GM18526 (cell line): ENCODE measurements around the gene HOXA3.

ENCODE experiments used
- POLR2A ChIP-seq: IDR thresholded peaks from 3 replicates; pipeline ENCODE4 v1.6.1; 2011; ENCODE audit not compliant: insufficient read length; ENCODE audit errors: extremely low read depth

The HOXA3 gene

DNA sequence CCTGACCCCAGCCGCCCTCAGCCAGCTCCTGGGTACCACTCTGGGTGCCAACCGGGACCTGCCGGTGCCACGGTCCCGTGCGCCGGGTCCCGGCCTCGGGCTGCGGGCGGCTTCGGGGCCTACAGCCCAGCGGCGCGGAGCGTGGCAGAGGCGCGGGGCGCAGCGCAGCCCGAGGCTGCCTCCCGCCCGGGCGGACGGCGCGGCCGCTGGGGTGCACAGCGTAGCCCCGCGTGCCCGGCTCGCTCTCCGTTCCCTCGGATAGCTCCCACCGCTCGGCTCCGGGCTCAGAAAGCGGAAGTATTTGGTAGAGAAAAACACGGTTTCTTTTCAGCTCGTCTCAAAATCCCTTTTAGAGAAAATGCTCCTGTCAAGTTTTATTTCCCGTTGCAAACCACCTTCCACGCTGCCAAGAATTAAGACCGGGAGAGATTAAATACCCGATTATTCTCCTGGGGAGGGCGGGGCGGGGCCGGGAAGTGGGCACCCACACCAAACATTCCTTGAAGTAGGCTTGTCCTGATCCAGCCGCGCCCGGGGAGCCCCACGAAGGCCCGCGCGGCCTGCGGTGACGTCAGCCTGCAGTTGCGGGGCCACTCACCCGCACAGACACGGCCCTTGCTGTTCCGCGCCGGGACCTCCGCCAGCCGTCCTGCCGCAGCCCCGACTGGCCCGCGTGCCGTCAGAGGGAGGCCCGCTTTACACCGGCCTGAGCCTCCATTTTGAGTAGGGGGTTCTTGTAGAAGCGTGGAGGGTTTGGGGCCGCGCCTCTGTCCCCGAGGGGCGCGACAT, 40.4 kb upstream of the HOXA3 start:
- TF ChIP-seq POLR2A: no peak

DNA sequence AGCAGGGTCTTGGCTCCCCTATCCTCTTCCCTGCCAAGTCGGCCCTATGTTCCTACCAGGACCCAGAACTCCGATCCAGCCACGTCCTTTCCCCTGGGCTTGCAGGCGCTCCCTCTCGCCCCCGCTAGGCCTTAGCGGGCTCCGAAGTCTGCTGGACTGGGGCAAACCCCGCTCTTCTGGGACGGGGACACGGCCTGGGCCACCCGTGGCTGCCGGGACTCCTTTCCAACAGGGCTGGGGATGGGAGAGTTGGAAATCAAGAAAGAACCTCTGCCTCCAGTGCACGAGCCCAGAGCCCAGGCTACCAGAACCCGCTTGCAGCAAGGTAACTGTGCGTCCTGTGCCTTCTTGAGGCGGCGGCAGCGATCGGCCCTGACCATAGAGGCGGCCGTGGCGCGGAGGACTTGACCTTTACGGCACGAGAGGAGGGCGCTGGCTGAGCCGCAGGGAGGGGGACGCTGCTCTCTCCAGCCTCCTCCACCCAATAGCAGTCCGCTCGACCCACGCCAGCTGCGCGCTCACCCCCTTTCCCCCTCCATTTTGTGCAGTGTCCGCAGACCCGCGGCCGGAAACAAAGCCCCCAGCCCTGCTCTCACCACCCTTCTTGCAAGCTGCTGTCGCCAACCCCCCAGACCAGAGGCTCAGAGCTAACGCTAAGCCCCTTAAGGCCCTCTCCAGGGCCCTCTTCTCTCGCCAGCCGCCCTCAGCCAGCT, 39.6 kb upstream of the HOXA3 start:
- no peak for TF ChIP-seq POLR2A

DNA sequence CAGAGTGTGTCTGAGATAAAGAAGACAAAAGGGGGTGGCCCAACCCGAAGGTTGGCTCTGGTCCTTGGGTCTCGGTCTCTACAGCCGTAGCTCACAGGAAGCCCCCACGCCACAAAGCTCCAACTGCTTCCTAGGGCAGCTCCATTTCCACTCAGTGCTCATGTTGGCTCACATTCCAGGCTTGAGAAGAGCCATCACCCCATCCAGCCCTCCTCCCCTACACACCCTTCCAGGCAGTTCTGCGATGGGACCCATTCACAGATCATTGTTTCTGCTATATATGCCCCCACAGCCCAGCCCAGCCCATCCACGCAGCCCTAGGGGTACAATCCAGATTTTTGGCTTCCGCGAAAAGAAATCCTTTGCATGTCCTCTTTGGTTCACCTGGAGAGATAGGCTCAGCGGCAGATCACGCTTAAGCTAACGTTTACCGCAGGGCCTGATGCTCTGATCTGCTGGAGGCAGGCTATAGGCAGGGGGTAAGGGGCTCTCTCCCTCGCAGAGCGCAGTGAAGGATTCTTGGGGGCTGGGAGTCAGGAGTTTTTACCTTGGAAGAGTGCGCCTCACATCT, 38.9 kb upstream of the HOXA3 start:
- TF ChIP-seq POLR2A: no peak

DNA sequence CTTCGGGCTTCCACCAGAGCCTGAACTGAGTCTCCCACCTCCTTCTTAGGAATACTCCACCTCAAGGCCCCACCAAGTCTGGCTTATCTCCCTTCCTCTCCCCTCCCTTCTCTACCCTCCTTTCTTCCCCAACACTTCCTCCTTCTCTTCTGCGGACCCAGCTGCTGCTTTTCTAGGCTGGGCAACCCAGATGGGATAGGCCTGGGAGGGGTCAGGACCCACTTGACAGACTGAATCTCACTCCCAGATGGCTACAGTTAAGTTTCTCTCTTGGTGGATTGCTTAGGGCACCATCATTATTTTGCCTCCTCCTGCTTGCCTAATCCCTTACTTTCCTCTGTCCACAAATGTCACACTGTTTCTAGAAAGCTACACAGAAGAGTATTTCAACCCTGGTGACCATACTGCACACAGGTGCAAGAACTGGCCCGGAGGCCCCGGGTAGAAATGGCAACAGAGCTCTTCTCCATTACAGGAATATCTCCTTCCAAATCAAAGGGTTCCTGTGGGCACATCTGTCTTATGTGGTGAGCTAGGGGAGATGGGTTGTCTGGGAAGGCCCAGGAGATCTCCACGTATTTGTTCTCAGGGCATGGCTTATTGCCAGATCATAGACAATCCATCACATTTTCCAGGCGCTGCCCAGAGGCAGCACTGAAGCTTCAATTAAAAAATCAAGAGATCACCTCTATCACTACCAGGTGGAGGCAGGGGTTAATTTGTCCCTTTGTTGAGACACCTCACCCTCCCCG, 37.8 kb upstream of the HOXA3 start:
- TF ChIP-seq POLR2A: no peak

DNA sequence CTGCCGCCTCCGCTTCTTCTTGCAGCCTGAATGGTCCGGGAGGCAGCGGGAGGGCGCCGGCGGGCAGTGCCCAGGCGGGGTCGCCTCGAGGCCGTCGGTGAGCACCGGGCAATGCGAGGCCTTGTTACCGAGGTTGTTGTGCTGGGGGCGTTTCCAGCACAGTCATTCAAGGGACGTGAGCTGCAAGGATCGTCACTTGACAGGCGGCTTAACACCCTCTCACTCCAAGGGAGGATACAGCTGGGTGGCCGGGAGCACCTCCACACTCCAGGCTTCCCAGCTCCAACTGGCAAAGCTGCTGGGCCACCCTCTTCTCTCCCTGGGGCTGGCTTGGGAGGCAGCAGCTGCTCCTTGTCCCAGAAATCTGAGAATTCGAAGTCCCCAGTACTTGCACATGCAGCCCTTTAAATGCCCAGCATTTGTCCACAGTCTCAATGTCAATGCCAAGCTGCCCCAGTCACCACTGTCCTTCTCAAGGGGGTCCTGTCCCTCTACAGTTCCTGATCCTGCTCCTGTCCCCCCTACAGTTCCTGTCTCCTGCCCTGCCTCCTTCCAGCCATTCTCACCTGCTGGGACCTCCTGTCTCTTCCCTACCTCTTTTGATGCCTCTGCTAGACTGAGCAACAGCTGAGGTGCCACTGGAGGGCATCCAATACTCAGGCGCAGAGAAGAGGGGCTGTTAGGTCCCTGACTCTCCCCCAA, 37.1 kb upstream of the HOXA3 start:
- no peak for TF ChIP-seq POLR2A

DNA sequence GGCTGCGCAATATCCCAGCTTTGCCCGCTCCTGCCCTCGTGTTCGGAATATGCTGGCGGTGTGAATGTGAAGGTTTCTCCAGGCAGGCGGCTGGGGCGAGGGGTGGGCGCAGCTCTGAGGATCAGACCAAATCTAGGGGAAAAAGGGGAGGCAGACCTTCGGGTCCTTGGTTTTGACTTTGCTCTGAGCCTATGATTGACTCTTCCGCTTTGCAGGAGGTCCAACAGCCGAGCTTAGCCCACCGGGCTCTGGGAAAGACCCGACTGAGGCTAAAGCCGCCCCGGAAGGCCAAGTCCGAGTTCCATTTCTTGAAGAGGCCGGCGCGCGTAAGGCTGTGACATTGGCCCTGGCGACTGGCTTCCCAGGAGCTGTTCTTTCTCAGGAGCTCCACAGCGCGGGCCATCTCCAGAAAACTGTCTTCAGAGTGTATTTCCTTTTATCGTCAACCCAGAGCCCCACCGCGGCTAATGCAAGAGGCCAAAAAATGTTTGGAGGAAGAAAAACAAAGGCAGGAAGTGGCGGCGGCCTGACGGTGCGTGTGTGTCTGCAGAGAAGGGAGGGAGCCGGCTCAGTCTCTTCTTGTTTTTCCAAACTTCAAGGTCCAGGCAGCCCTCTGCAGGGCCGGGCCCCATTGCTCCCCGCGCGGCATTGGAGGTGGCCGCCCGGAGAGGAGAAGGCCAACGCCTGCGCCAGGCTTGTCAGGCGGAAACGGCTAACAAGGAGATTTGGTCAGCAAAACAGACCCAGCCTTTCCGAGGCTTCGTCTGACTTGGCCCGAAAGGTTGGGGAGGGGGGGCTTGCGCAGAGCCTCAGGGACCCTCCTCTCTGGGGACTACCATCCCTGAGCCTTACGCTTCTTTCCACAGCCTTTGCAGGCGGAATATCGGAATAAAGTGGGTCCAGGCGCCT, 36.3 kb upstream of the HOXA3 start:
- TF ChIP-seq POLR2A: no peak

DNA sequence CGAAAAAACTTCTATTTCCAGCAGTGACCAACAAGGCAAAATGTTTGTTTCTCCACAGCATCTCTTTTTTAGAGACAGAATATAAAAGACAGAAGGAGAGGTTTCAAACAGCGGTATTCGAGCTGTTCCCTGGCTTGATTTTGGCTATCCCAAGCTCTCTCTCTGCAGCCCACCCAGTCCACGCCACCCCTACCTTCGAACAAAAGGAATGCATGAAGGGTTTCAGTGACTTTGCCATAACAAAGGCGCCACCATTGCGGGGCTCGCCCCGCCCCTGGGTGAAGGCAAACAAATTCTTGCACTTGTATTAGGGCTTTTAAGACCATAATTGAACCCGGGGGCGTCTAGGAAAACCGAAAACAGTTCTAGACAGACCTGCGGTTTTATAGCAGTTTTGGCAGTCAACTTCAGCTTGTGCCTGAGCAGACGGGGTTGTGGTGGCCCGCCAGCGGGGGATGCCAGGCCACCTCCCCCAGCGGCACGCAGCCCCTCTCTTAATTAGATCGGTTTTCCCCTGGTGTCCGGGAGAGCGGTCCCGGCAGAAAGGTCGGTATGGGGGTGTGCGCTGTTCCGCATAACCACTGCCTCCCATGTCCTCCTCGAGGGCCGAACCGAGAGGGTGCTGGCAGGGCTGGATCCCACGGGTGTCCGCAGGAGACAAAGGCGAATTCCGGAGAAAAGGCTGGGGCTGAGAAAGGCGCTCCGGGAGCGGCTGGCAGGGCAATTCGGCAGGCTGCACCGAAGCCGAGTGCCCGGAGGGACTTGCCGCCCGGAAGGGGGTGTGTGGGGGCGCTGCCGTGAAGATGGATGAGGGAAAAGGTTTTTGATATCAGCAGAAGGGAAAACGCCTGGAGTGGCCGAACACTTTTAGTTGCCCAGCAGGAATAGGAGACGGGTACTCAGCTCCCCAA, 35.3 kb upstream of the HOXA3 start:
- TF ChIP-seq POLR2A: no peak

DNA sequence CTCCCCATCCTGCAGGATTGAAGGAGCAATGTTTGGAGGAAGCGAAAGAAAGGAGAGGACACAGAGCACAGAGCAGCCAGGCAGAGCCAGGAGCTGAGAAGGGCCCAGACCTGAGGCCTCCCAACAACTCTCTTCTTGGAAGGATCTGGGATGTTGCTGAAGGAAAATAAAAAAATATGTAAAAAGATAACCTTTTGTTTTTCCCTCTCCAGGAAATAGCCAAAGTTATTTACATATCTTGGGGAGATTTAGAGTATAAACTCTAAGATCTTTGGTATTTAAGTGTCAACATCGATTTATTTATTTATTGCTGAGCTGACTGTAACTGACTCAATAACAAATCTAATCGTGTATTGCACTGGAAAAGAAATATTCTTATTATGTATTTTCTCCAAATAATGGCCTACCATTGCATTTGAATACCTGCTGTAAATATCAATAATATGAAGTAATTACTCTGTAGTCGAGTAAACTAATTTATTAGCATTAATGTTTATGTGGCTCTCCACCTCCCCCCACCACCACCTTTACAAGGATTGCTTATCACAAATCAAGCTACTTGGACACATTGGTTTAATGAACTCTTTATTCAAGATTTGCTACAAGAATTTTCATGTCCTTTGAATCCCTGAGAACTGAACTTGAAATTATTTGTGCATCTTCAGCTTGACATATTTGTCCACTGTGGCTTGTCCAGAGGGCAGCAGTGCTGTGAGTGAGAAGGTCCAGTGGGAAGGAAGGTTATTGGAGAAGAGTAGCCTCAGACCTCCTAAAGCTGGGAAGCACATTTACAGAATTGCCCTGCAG, 34.5 kb upstream of the HOXA3 start:
- TF ChIP-seq POLR2A: no peak

DNA sequence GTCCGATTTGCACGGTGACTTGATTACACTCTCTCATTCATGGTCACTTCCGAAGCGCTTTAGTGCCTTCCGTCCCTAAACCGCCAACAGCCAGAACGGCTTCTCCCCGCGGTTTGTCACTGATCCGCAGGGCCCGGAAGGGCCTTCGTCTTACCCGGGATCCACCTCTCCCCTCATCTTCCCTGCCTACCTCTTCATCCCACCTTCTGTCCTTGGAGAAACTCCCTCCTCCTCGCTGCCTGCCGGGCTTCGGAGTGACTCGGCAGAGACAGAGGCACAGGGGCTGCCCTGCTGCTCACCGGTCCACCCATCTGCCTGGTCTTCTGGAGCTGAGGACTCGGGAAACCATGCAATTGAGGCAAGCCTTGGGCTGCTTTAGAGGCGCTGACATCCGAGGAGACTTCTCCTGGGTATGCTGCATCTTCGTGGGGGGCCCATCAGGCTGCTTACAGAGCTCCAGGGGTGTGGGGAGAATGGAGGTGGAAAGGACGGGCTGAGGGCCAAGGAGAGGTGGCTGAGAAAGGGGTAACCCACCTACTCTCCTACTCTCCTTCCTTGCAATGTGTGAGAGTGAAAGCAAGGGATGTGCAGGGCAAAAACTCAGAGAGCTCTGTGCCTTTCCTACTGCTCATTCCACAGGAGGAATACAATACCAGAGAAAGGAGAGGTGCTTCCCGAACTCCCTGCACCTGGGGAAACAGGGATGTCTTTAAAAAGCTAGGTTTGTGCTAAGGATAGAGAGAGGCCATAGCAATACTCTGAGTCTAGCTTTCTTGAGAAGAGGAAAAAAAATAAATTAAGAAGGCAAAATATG, 33.7 kb upstream of the HOXA3 start:
- no peak for TF ChIP-seq POLR2A

DNA sequence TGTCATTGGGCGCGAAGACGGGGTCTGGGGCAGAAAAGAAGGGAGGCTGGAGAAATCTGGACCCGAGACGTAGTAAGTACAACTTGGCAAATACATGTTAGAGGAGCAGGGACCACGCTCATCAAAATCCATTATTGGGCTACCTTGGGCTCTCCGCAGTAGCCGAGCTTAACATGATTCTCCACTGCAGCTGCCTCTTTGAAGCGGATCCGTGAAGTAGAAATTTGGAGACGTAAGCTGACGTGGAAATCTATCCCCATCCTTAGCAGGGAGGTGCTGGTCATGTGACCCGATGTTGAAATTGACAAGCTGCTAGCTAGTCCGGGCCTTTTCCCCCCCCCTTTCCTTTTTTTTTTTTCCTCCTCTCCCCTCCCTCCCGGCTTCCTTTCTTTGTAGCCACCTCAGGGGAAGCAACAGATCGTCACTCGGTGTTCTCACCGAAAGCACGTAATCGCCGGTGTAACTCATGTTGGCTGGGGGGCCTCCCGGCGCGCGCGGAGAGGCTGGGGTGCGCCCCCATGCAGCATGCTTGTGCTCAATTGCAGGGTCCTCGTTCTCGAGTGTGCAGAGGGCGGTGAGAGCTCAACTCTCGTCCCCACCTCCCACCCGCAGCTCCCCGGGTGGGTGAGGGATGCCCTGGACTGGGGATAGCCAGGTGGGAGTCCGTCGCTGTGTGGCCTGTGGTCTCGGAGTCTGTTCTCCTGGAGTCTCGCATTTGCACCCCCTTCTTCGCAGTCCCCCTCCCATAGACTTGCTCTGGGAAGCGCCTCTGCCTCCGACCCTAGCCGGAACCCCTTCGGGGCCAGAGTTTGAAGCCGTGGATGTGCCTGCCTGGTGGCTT, 32.9 kb upstream of the HOXA3 start, which contains the start of gene HOXA11:
Gene HOXA11 (minus strand): TSS at position 220 of the 841 bp plus-strand sequence. CDS start 88 bp downstream, at position 132.
- TF ChIP-seq POLR2A: no peak

DNA sequence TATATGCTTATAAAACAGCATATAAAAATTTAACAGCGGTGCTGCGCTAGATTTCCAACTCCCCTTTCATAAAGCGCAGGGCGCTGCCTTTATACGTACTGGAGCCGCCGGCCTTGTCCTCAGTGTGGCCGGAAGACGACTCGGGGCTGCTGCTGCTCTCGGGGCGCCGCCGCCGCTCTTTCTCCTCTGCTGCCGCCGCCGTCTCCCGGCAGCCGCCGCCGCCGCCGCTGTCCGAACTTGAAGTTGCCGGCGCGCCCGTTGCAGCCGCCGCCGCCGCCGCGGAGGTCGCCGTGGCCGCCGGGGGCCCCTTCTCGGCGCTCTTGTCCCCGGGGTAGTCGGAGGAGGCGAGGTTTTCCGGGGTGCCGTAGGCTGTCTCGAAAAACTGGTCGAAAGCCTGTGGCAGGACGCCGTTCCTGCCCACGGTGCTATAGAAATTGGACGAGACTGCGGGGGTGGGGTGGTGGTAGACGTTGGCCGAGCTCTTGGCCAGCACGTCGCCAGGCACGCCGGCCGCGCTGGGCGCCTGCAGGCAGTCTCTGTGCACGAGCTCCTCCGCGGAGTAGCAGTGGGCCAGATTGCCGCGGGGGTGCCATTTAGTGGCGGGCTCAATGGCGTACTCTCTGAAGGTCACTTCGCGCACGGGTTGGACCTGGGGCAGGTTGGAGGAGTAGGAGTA, 32.1 kb upstream of the HOXA3 start:
- no peak for TF ChIP-seq POLR2A
